HEK293 (cell line): ENCODE measurements around the gene MTG1.

Source experiments
- GLIS1 ChIP-seq: fragments of 450-650 bp; formaldehyde crosslinking; IDR thresholded peaks from 2 replicates; pipeline ENCODE4 v1.5.1; 2016; ENCODE audit warnings: missing biosample characterization, missing genetic modification characterization
- GLIS2 ChIP-seq: fragments of 450-650 bp; formaldehyde crosslinking; IDR thresholded peaks from 2 replicates; pipeline ENCODE4 v1.5.1; 2016; ENCODE audit warnings: missing biosample characterization, missing genetic modification characterization
- IKZF3 ChIP-seq: fragments of 450-650 bp; IDR thresholded peaks from 2 replicates; pipeline ENCODE4 v1.5.0; 2018; ENCODE audit warnings: missing biosample characterization, mild to moderate bottlenecking, missing genetic modification characterization, moderate library complexity
- KLF1 ChIP-seq: fragments of 450-650 bp; formaldehyde crosslinking; IDR thresholded peaks from 2 replicates; pipeline ENCODE4 v1.5.1; 2016; ENCODE audit warnings: missing biosample characterization, missing genetic modification characterization
- MYNN ChIP-seq: fragments of 450-650 bp; formaldehyde crosslinking; IDR thresholded peaks from 2 replicates; pipeline ENCODE4 v1.5.1; 2016; ENCODE audit warnings: missing biosample characterization, missing genetic modification characterization, borderline replicate concordance
- PATZ1 ChIP-seq: fragments of 450-650 bp; formaldehyde crosslinking; IDR thresholded peaks from 2 replicates; pipeline ENCODE4 v1.5.1; 2016; ENCODE audit warnings: missing biosample characterization, missing genetic modification characterization
- SETDB1 ChIP-seq: IDR thresholded peaks from one replicate; pipeline ENCODE4 v1.6.1; 2017; ENCODE audit warnings: mild to moderate bottlenecking, low read length, moderate library complexity, mixed read lengths; ENCODE audit not compliant: insufficient read length
- YY2 ChIP-seq: fragments of 450-650 bp; formaldehyde crosslinking; IDR thresholded peaks from 2 replicates; pipeline ENCODE4 v1.5.1; 2016; ENCODE audit warnings: missing biosample characterization, missing genetic modification characterization
- ZBTB44 ChIP-seq: fragments of 450-650 bp; IDR thresholded peaks from 2 replicates; pipeline ENCODE4 v1.5.1; 2018; ENCODE audit warnings: missing biosample characterization, mild to moderate bottlenecking, missing genetic modification characterization
- ZFHX2 ChIP-seq: fragments of 450-650 bp; formaldehyde crosslinking; conservative IDR thresholded peaks from 2 replicates; pipeline ENCODE4 v1.5.1; 2016; ENCODE audit warnings: missing biosample characterization, missing genetic modification characterization
- ZFP37 ChIP-seq: fragments of 450-650 bp; formaldehyde crosslinking; IDR thresholded peaks from 2 replicates; pipeline ENCODE4 v1.5.1; 2016; ENCODE audit warnings: missing biosample characterization, missing genetic modification characterization
- ZNF239 ChIP-seq: fragments of 450-650 bp; formaldehyde crosslinking; IDR thresholded peaks from 2 replicates; pipeline ENCODE4 v1.5.1; 2016; ENCODE audit warnings: missing biosample characterization, missing genetic modification characterization
- ZNF248 ChIP-seq: fragments of 450-650 bp; formaldehyde crosslinking; IDR thresholded peaks from 2 replicates; pipeline ENCODE4 v1.5.1; 2017; ENCODE audit warnings: missing biosample characterization, missing genetic modification characterization
- ZNF473 ChIP-seq: fragments of 450-650 bp; formaldehyde crosslinking; IDR thresholded peaks from 2 replicates; pipeline ENCODE4 v1.5.1; 2017; ENCODE audit warnings: missing biosample characterization, missing genetic modification characterization
- ZNF501 ChIP-seq: fragments of 450-650 bp; formaldehyde crosslinking; IDR thresholded peaks from 2 replicates; pipeline ENCODE4 v1.5.1; 2016; ENCODE audit warnings: missing biosample characterization, missing genetic modification characterization
- ZNF670 ChIP-seq: fragments of 450-650 bp; formaldehyde crosslinking; IDR thresholded peaks from 2 replicates; pipeline ENCODE4 v1.5.1; 2016; ENCODE audit warnings: missing biosample characterization, missing genetic modification characterization, low read depth
- ZNF701 ChIP-seq: fragments of 450-650 bp; formaldehyde crosslinking; IDR thresholded peaks from 2 replicates; pipeline ENCODE4 v1.5.1; 2016; ENCODE audit warnings: missing biosample characterization, missing genetic modification characterization
- ZSCAN5A ChIP-seq: fragments of 450-650 bp; formaldehyde crosslinking; IDR thresholded peaks from 2 replicates; pipeline ENCODE4 v1.5.1; 2016; ENCODE audit warnings: missing biosample characterization, missing genetic modification characterization
- TF ChIP-seq, protein P1 (sequence below): fragments of 450-650 bp; formaldehyde crosslinking; IDR thresholded peaks from 2 replicates; pipeline ENCODE4; 2016; ENCODE audit warnings: missing biosample characterization, missing genetic modification characterization
- TF ChIP-seq, protein P2 (sequence below): fragments of 450-650 bp; formaldehyde crosslinking; IDR thresholded peaks from 2 replicates; pipeline ENCODE4 v1.5.1; 2016; ENCODE audit warnings: missing biosample characterization, missing genetic modification characterization
- TF ChIP-seq, protein P3 (sequence below): fragments of 450-650 bp; formaldehyde crosslinking; IDR thresholded peaks from 2 replicates; pipeline ENCODE4 v1.5.1; 2016; ENCODE audit warnings: missing biosample characterization, missing genetic modification characterization

Gene MTG1

GRCh38 chr10:133388236-133388972 lies 5.6 kb upstream of the MTG1 start (continued):
- no peak for TF ChIP-seq ZSCAN5A
- TF ChIP-seq GLIS2 (tag by site-specific recombination), result no peak
- TF ChIP-seq, protein P1, sequence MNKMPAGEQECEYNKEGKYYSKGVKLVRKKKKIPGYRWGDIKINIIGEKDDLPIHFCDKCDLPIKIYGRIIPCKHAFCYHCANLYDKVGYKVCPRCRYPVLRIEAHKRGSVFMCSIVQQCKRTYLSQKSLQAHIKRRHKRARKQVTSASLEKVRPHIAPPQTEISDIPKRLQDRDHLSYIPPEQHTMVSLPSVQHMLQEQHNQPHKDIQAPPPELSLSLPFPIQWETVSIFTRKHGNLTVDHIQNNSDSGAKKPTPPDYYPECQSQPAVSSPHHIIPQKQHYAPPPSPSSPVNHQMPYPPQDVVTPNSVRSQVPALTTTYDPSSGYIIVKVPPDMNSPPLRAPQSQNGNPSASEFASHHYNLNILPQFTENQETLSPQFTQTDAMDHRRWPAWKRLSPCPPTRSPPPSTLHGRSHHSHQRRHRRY, result no peak
- TF ChIP-seq, protein P2, sequence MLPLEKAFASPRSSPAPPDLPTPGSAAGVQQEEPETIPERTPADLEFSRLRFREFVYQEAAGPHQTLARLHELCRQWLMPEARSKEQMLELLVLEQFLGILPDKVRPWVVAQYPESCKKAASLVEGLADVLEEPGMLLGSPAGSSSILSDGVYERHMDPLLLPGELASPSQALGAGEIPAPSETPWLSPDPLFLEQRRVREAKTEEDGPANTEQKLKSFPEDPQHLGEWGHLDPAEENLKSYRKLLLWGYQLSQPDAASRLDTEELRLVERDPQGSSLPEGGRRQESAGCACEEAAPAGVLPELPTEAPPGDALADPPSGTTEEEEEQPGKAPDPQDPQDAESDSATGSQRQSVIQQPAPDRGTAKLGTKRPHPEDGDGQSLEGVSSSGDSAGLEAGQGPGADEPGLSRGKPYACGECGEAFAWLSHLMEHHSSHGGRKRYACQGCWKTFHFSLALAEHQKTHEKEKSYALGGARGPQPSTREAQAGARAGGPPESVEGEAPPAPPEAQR, result no peak
- no peak for TF ChIP-seq MYNN (tag by site-specific recombination)
- TF ChIP-seq ZBTB44, result no peak
- 0 out of 2 replicates have a peak, but pooled peaks have one; percentile 13 for TF ChIP-seq IKZF3 (tag by site-specific recombination)
- TF ChIP-seq ZFP37, result no peak
- TF ChIP-seq ZNF239 (tag by site-specific recombination), result no peak
- TF ChIP-seq ZNF248, result no peak
- TF ChIP-seq PATZ1 (tag by site-specific recombination), result peak; percentile 53; the same call in 1 of the 2 replicates
- no peak for TF ChIP-seq ZNF701 (tag by site-specific recombination)
- no peak for TF ChIP-seq GLIS1 (tag by site-specific recombination)
- TF ChIP-seq ZNF670, result no peak
- TF ChIP-seq ZFHX2 (tag by site-specific recombination), result no peak
- TF ChIP-seq KLF1 (tag by site-specific recombination), result no peak
- TF ChIP-seq ZNF473, result no peak
- no peak for TF ChIP-seq ZNF501 (tag by site-specific recombination)
- TF ChIP-seq YY2 (tag by site-specific recombination), result peak; percentile 61; the same call in 1 of the 2 replicates
- TF ChIP-seq SETDB1, result no peak
- TF ChIP-seq, protein P3, sequence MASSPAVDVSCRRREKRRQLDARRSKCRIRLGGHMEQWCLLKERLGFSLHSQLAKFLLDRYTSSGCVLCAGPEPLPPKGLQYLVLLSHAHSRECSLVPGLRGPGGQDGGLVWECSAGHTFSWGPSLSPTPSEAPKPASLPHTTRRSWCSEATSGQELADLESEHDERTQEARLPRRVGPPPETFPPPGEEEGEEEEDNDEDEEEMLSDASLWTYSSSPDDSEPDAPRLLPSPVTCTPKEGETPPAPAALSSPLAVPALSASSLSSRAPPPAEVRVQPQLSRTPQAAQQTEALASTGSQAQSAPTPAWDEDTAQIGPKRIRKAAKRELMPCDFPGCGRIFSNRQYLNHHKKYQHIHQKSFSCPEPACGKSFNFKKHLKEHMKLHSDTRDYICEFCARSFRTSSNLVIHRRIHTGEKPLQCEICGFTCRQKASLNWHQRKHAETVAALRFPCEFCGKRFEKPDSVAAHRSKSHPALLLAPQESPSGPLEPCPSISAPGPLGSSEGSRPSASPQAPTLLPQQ (tag by site-specific recombination), result peak; percentile 40; the same call in 1 of the 2 replicates
